Vagina (tissue), 2 donors: ENCODE results near the gene CELF1. TPM values are rescaled to one million over a fixed set of nuclear protein-coding genes. Genes with fewer than 3 reads are reported as not detected.

ENCODE experiments used
- DNase-seq, 2 donors: peaks; one replicate each; pipeline ENCODE4 v3.0.0-alpha.2; 2017; ENCODE audit errors: extremely low spot score in 2 of 2
- H3K27ac ChIP-seq: fragments of 200-600 bp; sonication (generic); one replicate; pipeline ENCODE4 v1.5.1; 2019
- H3K27me3 ChIP-seq: fragments of 200-600 bp; sonication (generic); one replicate; pipeline ENCODE4 v1.5.1; 2019
- H3K36me3 ChIP-seq, 2 donors: fragments of 200-600 bp; sonication (generic); one replicate each; pipeline ENCODE4 v1.5.1; 2017 to 2019
- H3K4me1 ChIP-seq: fragments of 200-600 bp; sonication (generic); one replicate; pipeline ENCODE4 v1.5.1; 2019
- H3K4me3 ChIP-seq, 2 donors: fragments of 200-600 bp; sonication (generic); 1 replicate in 1 of 2; 2 replicates in 1 of 2; pipeline ENCODE4 v1.5.1; 2016 to 2019
- H3K9me3 ChIP-seq: fragments of 200-600 bp; sonication (generic); one replicate; pipeline ENCODE4 v1.5.1; 2019
- CTCF ChIP-seq, 3 experiments: fragments of 450-650 bp in 2 of 3; fragments of 200-600 bp in 1 of 3; sonication (generic) in 1 of 3; IDR thresholded peaks; one replicate each; pipeline ENCODE4 v1.5.1; 2017 to 2019; ENCODE audit warnings: antibody characterized with exemption in 3 of 3, mild to moderate bottlenecking in 2 of 3, moderate library complexity in 2 of 3
- POLR2A ChIP-seq, 2 donors: fragments of 450-650 bp; IDR thresholded peaks; one replicate each; pipeline ENCODE4 v1.6.1; 2017; ENCODE audit warnings: antibody characterized with exemption in 2 of 2, mild to moderate bottlenecking in 2 of 2, moderate library complexity in 2 of 2
- POLR2AphosphoS5 ChIP-seq, 2 donors: sonication (generic); formaldehyde crosslinking; IDR thresholded peaks; one replicate each; pipeline ENCODE4 v1.9.0; 2017; ENCODE audit warnings: antibody characterized with exemption in 2 of 2, mild to moderate bottlenecking in 2 of 2, low read depth in 1 of 2; ENCODE audit not compliant: insufficient read depth in 1 of 2
- intact Hi-C: fragments of 100-400 bp; cut with DNase I; formaldehyde crosslinking; loops from one replicate; pipeline ENCODE4 v1.15.1; 2023
- total RNA-seq: library from RNA; depleted of rRNA; stranded (reverse); fragments of >200 nt; gene quantifications from one replicate; pipeline ENCODE4 v1.2.3, GENCODE V29; 2016

CELF1 gene
- total RNA-seq, 1 donor from 2014 or later: 100 TPM

DNA sequence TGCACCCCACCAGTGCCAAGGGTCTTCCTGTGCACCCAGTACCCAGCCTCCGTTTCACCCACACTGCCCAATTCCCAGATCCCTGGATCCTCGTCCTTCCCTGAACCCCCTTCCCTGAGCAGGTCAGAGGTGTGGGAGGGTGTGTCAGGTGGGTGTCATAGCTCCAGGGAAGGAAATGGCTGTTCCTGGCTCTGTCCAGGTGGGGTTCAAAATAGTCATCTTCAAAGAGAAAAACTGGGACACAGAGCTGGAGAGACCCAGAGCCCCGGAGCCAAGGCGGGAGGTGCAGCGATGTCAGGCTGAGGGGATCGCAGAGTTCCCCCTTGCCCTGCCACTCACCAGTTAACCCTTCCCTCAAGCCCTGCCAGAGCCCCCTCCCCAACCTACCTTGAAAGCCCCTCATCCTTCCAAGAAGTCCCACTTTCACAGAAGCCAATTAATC lies 40.6 kb upstream of the CELF1 start:
- DNase-seq: no peak
- Histone ChIP-seq H3K4me3 (no peak overlapping the region), H3K27ac (no peak overlapping the region), H3K36me3 (no peaks in the 10 kb centered on the region), H3K4me1 (peaks cover 15% of the 10 kb centered on the region), H3K9me3 (no peaks in the 10 kb centered on the region), H3K27me3 (peaks cover 6% of the 10 kb centered on the region)
- no peak for TF ChIP-seq POLR2AphosphoS5 (IDR thresholded peaks at IDR 0.05; ENCODE audit: insufficient read depth in 1 of 2, low read depth in 1 of 2)
- no peak for TF ChIP-seq CTCF (IDR thresholded peaks at IDR 0.05)
- no peak for TF ChIP-seq POLR2A (IDR thresholded peaks at IDR 0.05)
- intact Hi-C loops: no loop called here

- Histone ChIP-seq H3K9me3 (no peaks in the 10 kb centered on the region), H3K27me3 (peaks cover 6% of the 10 kb centered on the region), H3K27ac (no peak overlapping the region), H3K4me3 (no peak overlapping the region), H3K4me1 (peaks cover 16% of the 10 kb centered on the region), H3K36me3 (no peaks in the 10 kb centered on the region)
- TF ChIP-seq CTCF (IDR thresholded peaks at IDR 0.05) (no peak), POLR2AphosphoS5 (IDR thresholded peaks at IDR 0.05; ENCODE audit: insufficient read depth in 1 of 2, low read depth in 1 of 2) (no peak), POLR2A (IDR thresholded peaks at IDR 0.05) (no peak)
- DNase-seq: no peak
- intact Hi-C loops: no loop called here
These were observed 40.0 kb upstream of the CELF1 start for GRCh38 chr11:47592970-47593369.

- H3K9me3 ChIP-seq: no peaks in the 10 kb centered on the region
- no peaks in the 10 kb centered on the region for H3K36me3 ChIP-seq
- H3K4me1 ChIP-seq: peaks cover 23% of the 10 kb centered on the region
- H3K27me3 ChIP-seq: peaks cover 6% of the 10 kb centered on the region
- TF ChIP-seq POLR2AphosphoS5 (IDR thresholded peaks at IDR 0.05; ENCODE audit: insufficient read depth in 1 of 2, low read depth in 1 of 2) (no peak), CTCF (IDR thresholded peaks at IDR 0.05) (no peak)
- no peak for DNase-seq
- no peak overlapping the region for H3K4me3 ChIP-seq
- H3K27ac ChIP-seq: no peak overlapping the region
- intact Hi-C loops: no loop called here
These were observed 39.3 kb upstream of the CELF1 start for GRCh38 chr11:47592251-47592650.

DNA sequence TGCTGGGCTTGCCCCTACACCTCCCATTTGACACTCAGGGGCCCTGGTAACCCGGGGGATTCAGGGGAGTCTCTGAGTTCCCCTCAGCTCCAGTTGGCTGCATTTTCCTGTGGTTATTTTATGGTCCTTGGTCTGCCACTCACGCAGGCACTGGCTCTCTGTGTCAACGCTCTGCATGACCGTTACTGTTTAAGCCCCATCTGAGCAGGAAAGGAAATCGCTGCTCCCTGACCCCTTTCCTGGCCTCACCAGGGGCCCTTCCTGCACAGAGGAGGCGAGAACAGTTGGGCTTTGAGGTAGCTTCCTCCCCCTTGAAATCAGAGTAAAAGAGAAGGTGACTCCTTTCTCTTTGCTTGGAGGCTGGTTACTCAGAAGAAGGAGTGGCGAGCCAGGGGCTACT lies 38.8 kb upstream of the CELF1 start:
- peaks cover 6% of the 10 kb centered on the region for H3K27me3 ChIP-seq
- intact Hi-C loops: no loop called here
- H3K4me3 ChIP-seq: no peak overlapping the region
- peaks cover 26% of the 10 kb centered on the region for H3K4me1 ChIP-seq
- H3K36me3 ChIP-seq: no peaks in the 10 kb centered on the region
- TF ChIP-seq CTCF (IDR thresholded peaks at IDR 0.05) (no peak), POLR2A (IDR thresholded peaks at IDR 0.05) (no peak), POLR2AphosphoS5 (IDR thresholded peaks at IDR 0.05; ENCODE audit: insufficient read depth in 1 of 2, low read depth in 1 of 2) (no peak)
- no peak overlapping the region for H3K27ac ChIP-seq
- no peaks in the 10 kb centered on the region for H3K9me3 ChIP-seq
- DNase-seq: no peak

GRCh38 chr11:47589977-47590861 lies 37.3 kb upstream of the CELF1 start:
- DNase-seq: no peak
- TF ChIP-seq CTCF (IDR thresholded peaks at IDR 0.05): no peak
- TF ChIP-seq POLR2A (IDR thresholded peaks at IDR 0.05): no peak
- TF ChIP-seq POLR2AphosphoS5 (IDR thresholded peaks at IDR 0.05; ENCODE audit: insufficient read depth in 1 of 2, low read depth in 1 of 2): peak in 1 of 2 donors; percentile 52
- Histone ChIP-seq H3K4me3 (peak overlapping the region; percentile 41 to 48), H3K36me3 (no peaks in the 10 kb centered on the region), H3K9me3 (no peaks in the 10 kb centered on the region), H3K4me1 (peaks cover 30% of the 10 kb centered on the region), H3K27ac (no peak overlapping the region), H3K27me3 (peaks cover 6% of the 10 kb centered on the region)
- intact Hi-C loops: no loop called here
